VCaP (cell line): ENCODE measurements around the gene DNA2.
A peak's percentile ranks its signal among the peaks of the same experiment; 100 is the strongest.
"Not testable (repeated sequence)": the region's sequence is repeated elsewhere in the genome, so short reads cannot be mapped to it uniquely, and the experiment has no call there.

Experiments used
- H3K27ac ChIP-seq: fragments of 450-650 bp; 2 replicates; pipeline ENCODE4 v1.5.1; 2017
- CTCF ChIP-seq: fragments of 450-650 bp; conservative IDR thresholded peaks from 2 replicates; pipeline ENCODE4 v1.5.1; 2017; ENCODE audit warnings: mild to moderate bottlenecking, moderate library complexity

DNA2 gene

GRCh38 chr10:68471586-68472408, at the start of gene DNA2:
Gene DNA2, minus strand, starts transcription at chr10:68471973. Its CDS starts 109 bp downstream, at chr10:68471864.
- H3K27ac ChIP-seq = peak within 1 kb of the TSS; percentile 81
- no peak for TF ChIP-seq CTCF

- H3K27ac ChIP-seq = not testable (repeated sequence)
Measured at GRCh38 chr10:68518609-68519008, 46.8 kb upstream of the DNA2 start.

GRCh38 chr10:68517188-68517587, 45.4 kb upstream of the DNA2 start:
- TF ChIP-seq CTCF = no peak
- H3K27ac ChIP-seq = no peak overlapping the region; the same call in 1 of the 2 replicates

- no peak overlapping the region; the same call in 1 of the 2 replicates for H3K27ac ChIP-seq
- TF ChIP-seq CTCF = no peak
Measured at GRCh38 chr10:68516766-68517165, 45.0 kb upstream of the DNA2 start.

GRCh38 chr10:68516216-68516615, 44.4 kb upstream of the DNA2 start:
- not testable (repeated sequence) for H3K27ac ChIP-seq

- no peak for TF ChIP-seq CTCF
- no peak overlapping the region for H3K27ac ChIP-seq
Measured at GRCh38 chr10:68508090-68508489, 36.3 kb upstream of the DNA2 start.

GRCh38 chr10:68506411-68506810, 34.6 kb upstream of the DNA2 start:
- no peak overlapping the region for H3K27ac ChIP-seq
- TF ChIP-seq CTCF = no peak

GRCh38 chr10:68502846-68503245, 31.1 kb upstream of the DNA2 start:
- no peak overlapping the region for H3K27ac ChIP-seq
- TF ChIP-seq CTCF = no peak
